HEK293 (cell line): ENCODE measurements around the gene GOLGA6L7.

Experiments
- FEZF1 ChIP-seq: fragments of 450-650 bp; formaldehyde crosslinking; IDR thresholded peaks from 2 replicates; pipeline ENCODE4 v1.5.1; 2016; ENCODE audit warnings: missing biosample characterization, missing genetic modification characterization
- ZNF133 ChIP-seq: fragments of 450-650 bp; formaldehyde crosslinking; IDR thresholded peaks from 2 replicates; pipeline ENCODE4 v1.5.1; 2016; ENCODE audit warnings: missing biosample characterization, missing genetic modification characterization
- ZNF138 ChIP-seq: fragments of 450-650 bp; formaldehyde crosslinking; IDR thresholded peaks from 2 replicates; pipeline ENCODE4 v1.5.1; 2016; ENCODE audit warnings: missing biosample characterization, missing genetic modification characterization, borderline replicate concordance
- ZNF140 ChIP-seq: fragments of 450-650 bp; formaldehyde crosslinking; IDR thresholded peaks from 2 replicates; pipeline ENCODE4 v1.5.1; 2016; ENCODE audit warnings: missing biosample characterization, missing genetic modification characterization
- ZNF274 ChIP-seq, 2 experiments: fragments of 200-500 bp in 1 of 2; fragments of 450-650 bp in 1 of 2; sonication (Bioruptor generic) in 1 of 2; formaldehyde crosslinking in 1 of 2; IDR thresholded peaks; 2 replicates each; pipeline versions ENCODE4 v1.5.1 to v1.6.1; 2014 to 2016; ENCODE audit warnings: borderline replicate concordance in 1 of 2, inconsistent platforms in 1 of 2, low read length in 1 of 2, missing biosample characterization in 1 of 2, missing genetic modification characterization in 1 of 2
- ZNF555 ChIP-seq: fragments of 450-650 bp; formaldehyde crosslinking; conservative IDR thresholded peaks from 2 replicates; pipeline ENCODE4 v1.5.1; 2017; ENCODE audit warnings: missing biosample characterization, mild to moderate bottlenecking, missing genetic modification characterization, inconsistent platforms
- ZNF768 ChIP-seq: fragments of 450-650 bp; formaldehyde crosslinking; IDR thresholded peaks from 2 replicates; pipeline ENCODE4 v1.5.1; 2018; ENCODE audit warnings: missing biosample characterization, mild to moderate bottlenecking, missing genetic modification characterization
- TF ChIP-seq, protein P1 (sequence below): fragments of 450-650 bp; formaldehyde crosslinking; IDR thresholded peaks from 2 replicates; pipeline ENCODE4 v1.5.1; 2016; ENCODE audit warnings: missing biosample characterization, missing genetic modification characterization
- TF ChIP-seq, protein P2 (sequence below): fragments of 450-650 bp; formaldehyde crosslinking; IDR thresholded peaks from 2 replicates; pipeline ENCODE4 v1.5.1; 2017; ENCODE audit warnings: missing biosample characterization, missing genetic modification characterization
- TF ChIP-seq, protein P3 (sequence below): fragments of 450-650 bp; formaldehyde crosslinking; IDR thresholded peaks from 2 replicates; pipeline ENCODE4 v1.5.1; 2016; ENCODE audit warnings: missing biosample characterization, missing genetic modification characterization

DNA sequence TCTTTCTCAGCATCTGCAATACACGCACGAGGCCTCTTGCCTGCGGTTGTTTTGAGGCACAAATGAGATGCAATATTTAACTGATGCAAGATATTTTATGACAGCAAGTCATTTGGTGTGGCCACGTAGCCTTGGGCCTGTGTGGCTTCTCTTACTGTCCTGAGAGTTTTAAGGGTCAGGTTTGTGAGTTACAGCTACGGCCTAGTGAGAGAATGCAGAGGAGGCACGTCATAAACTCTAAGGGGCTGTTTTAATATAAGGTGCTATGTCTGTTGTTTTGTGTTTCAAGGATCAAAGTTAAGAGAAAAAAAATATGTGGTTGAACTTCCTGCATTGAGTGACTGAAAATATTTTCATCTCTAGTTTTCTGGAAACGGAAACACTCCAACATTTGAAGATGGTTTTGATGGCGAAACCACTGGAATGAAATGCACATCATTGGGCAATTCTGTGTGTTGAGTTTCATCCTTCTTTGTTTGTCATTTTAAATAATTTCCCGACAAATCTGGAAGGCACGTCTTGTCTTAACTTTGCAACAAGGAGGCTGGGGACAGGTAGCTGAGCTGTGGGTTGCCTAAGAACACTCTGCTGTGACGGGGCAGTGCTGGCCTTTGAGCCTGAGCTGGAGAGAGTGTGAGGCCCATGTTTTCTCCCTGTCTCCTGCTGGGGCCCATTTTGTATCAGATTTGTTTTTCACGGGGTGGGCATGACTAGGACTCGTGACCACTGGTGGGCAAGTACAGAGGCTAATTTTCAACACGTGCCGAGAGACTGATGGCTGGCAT, 42.5 kb upstream of the GOLGA6L7 start:
- TF ChIP-seq, protein P1, sequence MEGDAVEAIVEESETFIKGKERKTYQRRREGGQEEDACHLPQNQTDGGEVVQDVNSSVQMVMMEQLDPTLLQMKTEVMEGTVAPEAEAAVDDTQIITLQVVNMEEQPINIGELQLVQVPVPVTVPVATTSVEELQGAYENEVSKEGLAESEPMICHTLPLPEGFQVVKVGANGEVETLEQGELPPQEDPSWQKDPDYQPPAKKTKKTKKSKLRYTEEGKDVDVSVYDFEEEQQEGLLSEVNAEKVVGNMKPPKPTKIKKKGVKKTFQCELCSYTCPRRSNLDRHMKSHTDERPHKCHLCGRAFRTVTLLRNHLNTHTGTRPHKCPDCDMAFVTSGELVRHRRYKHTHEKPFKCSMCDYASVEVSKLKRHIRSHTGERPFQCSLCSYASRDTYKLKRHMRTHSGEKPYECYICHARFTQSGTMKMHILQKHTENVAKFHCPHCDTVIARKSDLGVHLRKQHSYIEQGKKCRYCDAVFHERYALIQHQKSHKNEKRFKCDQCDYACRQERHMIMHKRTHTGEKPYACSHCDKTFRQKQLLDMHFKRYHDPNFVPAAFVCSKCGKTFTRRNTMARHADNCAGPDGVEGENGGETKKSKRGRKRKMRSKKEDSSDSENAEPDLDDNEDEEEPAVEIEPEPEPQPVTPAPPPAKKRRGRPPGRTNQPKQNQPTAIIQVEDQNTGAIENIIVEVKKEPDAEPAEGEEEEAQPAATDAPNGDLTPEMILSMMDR (tag by site-specific recombination), result no peak
- TF ChIP-seq FEZF1 (tag by site-specific recombination), result no peak
- no peak for TF ChIP-seq ZNF138 (tag by site-specific recombination)
- TF ChIP-seq, protein P2, sequence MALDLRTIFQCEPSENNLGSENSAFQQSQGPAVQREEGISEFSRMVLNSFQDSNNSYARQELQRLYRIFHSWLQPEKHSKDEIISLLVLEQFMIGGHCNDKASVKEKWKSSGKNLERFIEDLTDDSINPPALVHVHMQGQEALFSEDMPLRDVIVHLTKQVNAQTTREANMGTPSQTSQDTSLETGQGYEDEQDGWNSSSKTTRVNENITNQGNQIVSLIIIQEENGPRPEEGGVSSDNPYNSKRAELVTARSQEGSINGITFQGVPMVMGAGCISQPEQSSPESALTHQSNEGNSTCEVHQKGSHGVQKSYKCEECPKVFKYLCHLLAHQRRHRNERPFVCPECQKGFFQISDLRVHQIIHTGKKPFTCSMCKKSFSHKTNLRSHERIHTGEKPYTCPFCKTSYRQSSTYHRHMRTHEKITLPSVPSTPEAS (tag by site-specific recombination), result no peak
- TF ChIP-seq ZNF140 (tag by site-specific recombination), result no peak
- no peak for TF ChIP-seq ZNF274 (IDR thresholded peaks at IDR 0.05; ENCODE audit: low read length)
- no peak for TF ChIP-seq ZNF274 (tag by site-specific recombination; IDR thresholded peaks at IDR 0.05; ENCODE audit: borderline replicate concordance)
- no peak for TF ChIP-seq ZNF555
- no peak for TF ChIP-seq ZNF768 (tag by site-specific recombination)
- TF ChIP-seq, protein P3, sequence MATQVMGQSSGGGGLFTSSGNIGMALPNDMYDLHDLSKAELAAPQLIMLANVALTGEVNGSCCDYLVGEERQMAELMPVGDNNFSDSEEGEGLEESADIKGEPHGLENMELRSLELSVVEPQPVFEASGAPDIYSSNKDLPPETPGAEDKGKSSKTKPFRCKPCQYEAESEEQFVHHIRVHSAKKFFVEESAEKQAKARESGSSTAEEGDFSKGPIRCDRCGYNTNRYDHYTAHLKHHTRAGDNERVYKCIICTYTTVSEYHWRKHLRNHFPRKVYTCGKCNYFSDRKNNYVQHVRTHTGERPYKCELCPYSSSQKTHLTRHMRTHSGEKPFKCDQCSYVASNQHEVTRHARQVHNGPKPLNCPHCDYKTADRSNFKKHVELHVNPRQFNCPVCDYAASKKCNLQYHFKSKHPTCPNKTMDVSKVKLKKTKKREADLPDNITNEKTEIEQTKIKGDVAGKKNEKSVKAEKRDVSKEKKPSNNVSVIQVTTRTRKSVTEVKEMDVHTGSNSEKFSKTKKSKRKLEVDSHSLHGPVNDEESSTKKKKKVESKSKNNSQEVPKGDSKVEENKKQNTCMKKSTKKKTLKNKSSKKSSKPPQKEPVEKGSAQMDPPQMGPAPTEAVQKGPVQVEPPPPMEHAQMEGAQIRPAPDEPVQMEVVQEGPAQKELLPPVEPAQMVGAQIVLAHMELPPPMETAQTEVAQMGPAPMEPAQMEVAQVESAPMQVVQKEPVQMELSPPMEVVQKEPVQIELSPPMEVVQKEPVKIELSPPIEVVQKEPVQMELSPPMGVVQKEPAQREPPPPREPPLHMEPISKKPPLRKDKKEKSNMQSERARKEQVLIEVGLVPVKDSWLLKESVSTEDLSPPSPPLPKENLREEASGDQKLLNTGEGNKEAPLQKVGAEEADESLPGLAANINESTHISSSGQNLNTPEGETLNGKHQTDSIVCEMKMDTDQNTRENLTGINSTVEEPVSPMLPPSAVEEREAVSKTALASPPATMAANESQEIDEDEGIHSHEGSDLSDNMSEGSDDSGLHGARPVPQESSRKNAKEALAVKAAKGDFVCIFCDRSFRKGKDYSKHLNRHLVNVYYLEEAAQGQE (tag by site-specific recombination), result no peak
- no peak for TF ChIP-seq ZNF133 (tag by site-specific recombination)
